Motor neuron (in vitro differentiated cells): Measurements from ENCODE around the gene PTHLH. TPM values are rescaled to one million over a fixed set of nuclear protein-coding genes. Genes with fewer than 3 reads are reported as not detected.

Source experiments
- ATAC-seq, 8 experiments: fragments of 200-7000 bp; cut with Tn5 transposase; replicated peaks in 6 of 8; 2 replicates each; pipeline ENCODE4 v1.8.0; 2021; ENCODE audit warnings: mild to moderate bottlenecking in 8 of 8, moderate library complexity in 8 of 8
- H3K27ac ChIP-seq, 2 donors: fragments of 250-450 bp; sonication (Bioruptor Pico); 2 replicates each; pipeline ENCODE4 v1.9.0; 2021; ENCODE audit warnings: antibody characterized with exemption in 2 of 2, mild to moderate bottlenecking in 2 of 2, moderate library complexity in 1 of 2
- H3K4me1 ChIP-seq, 2 donors: fragments of 250-450 bp; sonication (Bioruptor Pico); replicated peaks in 1 of 2; 2 replicates each; pipeline ENCODE4 v1.6.1; 2021; ENCODE audit warnings: antibody characterized with exemption in 2 of 2, mild to moderate bottlenecking in 2 of 2, moderate library complexity in 1 of 2
- H3K4me3 ChIP-seq, 5 donors: fragments of 250-450 bp; sonication (Bioruptor Pico); 2 replicates each; pipeline ENCODE4 v1.9.0; 2021; ENCODE audit warnings: antibody characterized with exemption in 5 of 5, mild to moderate bottlenecking in 5 of 5, moderate library complexity in 4 of 5
- WGBS, 10 experiments: fragments of 450-650 bp; shearing (Covaris generic); methylation state at CpG; one replicate each; pipeline ENCODE4 v1.0.0; 2022; 5-methylcytosine and 5-hydroxymethylcytosine counted together
- in situ Hi-C, 9 experiments: fragments of 400-800 bp; cut with MboI; loops; one replicate each; pipeline ENCODE4 v1.15.0; 2021; ENCODE audit warnings: low sequenced_read_pairs in 9 of 9, low pct_unique_long_range_greater_than_20kb in 2 of 9; ENCODE audit not compliant: unreplicated experiment in 9 of 9
- total RNA-seq, 8 experiments: library from RNA; unstranded; fragments of 300-600 nt; gene quantifications; 2 replicates each; pipeline versions ENCODE4 v1.2.3 to v1.2.4, GENCODE V29; 2022

The PTHLH gene
- total RNA-seq, 8 experiments from 2014 or later = 0.21 to 8.5 (median 0.66) TPM; not detected in 1

GRCh38 chr12:27971121-27971489, 1.4 kb downstream of the PTHLH start:
- in situ Hi-C loops = loop anchor here in 1 of 9 experiments (10.0 kb wide), 1 partner anchor 204 kb away; no protein-coding TSS in a partner anchor
- Histone ChIP-seq H3K4me1 (peaks cover 3 to 10% of the 10 kb centered on the region in 2 donors), H3K4me3 (peak overlapping the region in 4 of 5 donors; percentile 42 to 52 (median 51)), H3K27ac (no peak overlapping the region)
- WGBS, 10 experiments = 0 to 42% (median 9%) methylated on average over 1 to 8 of the region's 11 CpGs; no CpG with 5 or more reads in 3 of the 10 experiments
- peak in 1 of 8 experiments; percentile 1 for ATAC-seq

GRCh38 chr12:27970401-27971120, 2.0 kb downstream of the PTHLH start:
- H3K27ac ChIP-seq = no peak overlapping the region
- in situ Hi-C loops = loop anchor here in 1 of 9 experiments (10.0 kb wide), 1 partner anchor 204 kb away; no protein-coding TSS in a partner anchor
- H3K4me3 ChIP-seq = peak overlapping the region; percentile 36 to 52 (median 50)
- peak; percentile 22 to 80 (median 69) for ATAC-seq
- 0 to 10% (median 2%) methylated on average over 2 to 18 of the region's 69 CpGs; no CpG with 5 or more reads in 3 of the 10 experiments for WGBS, 10 experiments
- peaks cover 3 to 10% of the 10 kb centered on the region in 2 donors for H3K4me1 ChIP-seq

GRCh38 chr12:27969624-27970400, 2.7 kb downstream of the PTHLH start:
- Histone ChIP-seq H3K4me3 (peak overlapping the region; percentile 36 to 52 (median 50)), H3K4me1 (peaks cover 3 to 10% of the 10 kb centered on the region in 2 donors), H3K27ac (no peak overlapping the region)
- in situ Hi-C loops = loop anchor here in 1 of 9 experiments (10.0 kb wide), 1 partner anchor 205 kb away; no protein-coding TSS in a partner anchor
- peak; percentile 39 to 85 (median 79) for ATAC-seq
- 0 to 12% (median 0%) methylated on average over 1 to 20 of the region's 55 CpGs for WGBS, 10 experiments

GRCh38 chr12:27968972-27969623, 3.4 kb downstream of the PTHLH start:
- no peak overlapping the region for H3K27ac ChIP-seq
- in situ Hi-C loops = no loop called here
- WGBS, 10 experiments = 0 to 18% (median 4%) methylated on average over 3 to 13 of the region's 38 CpGs
- H3K4me1 ChIP-seq = peaks cover 3 to 10% of the 10 kb centered on the region in 2 donors
- H3K4me3 ChIP-seq = peak overlapping the region; percentile 36 to 52 (median 50)
- ATAC-seq = peak in 6 of 8 experiments; percentile 15 to 61 (median 48)

GRCh38 chr12:27967551-27968054, 4.9 kb downstream of the PTHLH start:
- in situ Hi-C loops = no loop called here
- WGBS, 10 experiments = 25 to 100% (median 65%) methylated on average over 1 to 2 of the region's 2 CpGs; no CpG with 5 or more reads in 1 of the 10 experiments

GRCh38 chr12:27966870-27967269, 5.7 kb downstream of the PTHLH start:
- H3K4me3 ChIP-seq = no peak overlapping the region
- ATAC-seq = peak in 2 of 8 experiments; percentile 40 to 44
- no peak overlapping the region for H3K27ac ChIP-seq
- peaks cover 3 to 10% of the 10 kb centered on the region in 2 donors for H3K4me1 ChIP-seq
- WGBS, 10 experiments = 0 to 75% (median 45%) methylated on average over 1 to 2 of the region's 2 CpGs; no CpG with 5 or more reads in 3 of the 10 experiments
- in situ Hi-C loops = no loop called here

More at GRCh38 chr12:27967551-27968054, 4.9 kb downstream of the PTHLH start:
- Histone ChIP-seq H3K27ac (no peak overlapping the region), H3K4me3 (no peak overlapping the region), H3K4me1 (peaks cover 3 to 10% of the 10 kb centered on the region in 2 donors)
- no peak for ATAC-seq

- no peak overlapping the region for H3K27ac ChIP-seq
- no peak overlapping the region for H3K4me3 ChIP-seq
- in situ Hi-C loops = no loop called here
- 13 to 100% (median 67%) methylated on average over 1 to 2 of the region's 2 CpGs; no CpG with 5 or more reads in 1 of the 10 experiments for WGBS, 10 experiments
- ATAC-seq = no peak
- H3K4me1 ChIP-seq = peaks cover 3 to 10% of the 10 kb centered on the region in 2 donors
Observed at GRCh38 chr12:27965966-27966365, 6.6 kb downstream of the PTHLH start.

- 0 to 100% (median 50%) methylated on average over 1 of the region's 1 CpG; no CpG with 5 or more reads in 2 of the 10 experiments for WGBS, 10 experiments
- in situ Hi-C loops = no loop called here
- no peak for ATAC-seq
- H3K27ac ChIP-seq = no peak overlapping the region
- H3K4me1 ChIP-seq = peaks cover 0 to 10% of the 10 kb centered on the region in 2 donors
- no peak overlapping the region for H3K4me3 ChIP-seq
Observed at GRCh38 chr12:27965411-27965810, 7.1 kb downstream of the PTHLH start.

GRCh38 chr12:27964123-27964522, 8.4 kb downstream of the PTHLH start:
- H3K4me1 ChIP-seq = peaks cover 5 to 9% of the 10 kb centered on the region in 2 donors
- ATAC-seq = no peak
- WGBS, 10 experiments = 23 to 91% (median 70%) methylated on average over 1 to 4 of the region's 4 CpGs; no CpG with 5 or more reads in 1 of the 10 experiments
- no peak overlapping the region for H3K27ac ChIP-seq
- in situ Hi-C loops = no loop called here
- no peak overlapping the region for H3K4me3 ChIP-seq

GRCh38 chr12:27960821-27961220, 11.7 kb downstream of the PTHLH start:
- ATAC-seq = no peak
- Histone ChIP-seq H3K4me3 (no peak overlapping the region), H3K4me1 (peaks cover 0 to 10% of the 10 kb centered on the region in 2 donors), H3K27ac (no peak overlapping the region)
- in situ Hi-C loops = no loop called here
- 50 to 100% (median 75%) methylated on average over 1 to 3 of the region's 3 CpGs; no CpG with 5 or more reads in 1 of the 10 experiments for WGBS, 10 experiments

- Histone ChIP-seq H3K27ac (no peak overlapping the region), H3K4me3 (no peak overlapping the region), H3K4me1 (peaks cover 0 to 10% of the 10 kb centered on the region in 2 donors)
- in situ Hi-C loops = no loop called here
- WGBS, 10 experiments = 44 to 100% (median 86%) methylated on average over 1 to 3 of the region's 3 CpGs; no CpG with 5 or more reads in 2 of the 10 experiments
- no peak for ATAC-seq
Observed at GRCh38 chr12:27958675-27959074, 13.9 kb downstream of the PTHLH start.

- whole genome bisulfite sequencing, 10 experiments = 56 to 92% (median 75%) methylated on average over 2 to 3 of the region's 3 CpGs
- in situ Hi-C loops = no loop called here
- no peak for ATAC-seq
Observed at GRCh38 chr12:27957366-27957765, 15.2 kb downstream of the PTHLH start.

More at GRCh38 chr12:27957366-27957765, 15.2 kb downstream of the PTHLH start:
- no peak overlapping the region for H3K4me3 ChIP-seq
- peaks cover 0 to 10% of the 10 kb centered on the region in 2 donors for H3K4me1 ChIP-seq
- H3K27ac ChIP-seq = no peak overlapping the region
